GM21717 (cell line): Measurements from ENCODE around the gene MCCD1.

Experiments
- ATAC-seq: cut with Tn5 transposase; IDR thresholded peaks from one replicate; pipeline ENCODE4 v1.9.1; 2021; ENCODE audit warnings: mild to moderate bottlenecking, moderate library complexity; ENCODE audit not compliant: unreplicated experiment

The MCCD1 gene

GRCh38 chr6:31510007-31510406, 18.8 kb upstream of the MCCD1 start:
- ATAC-seq = no peak

GRCh38 chr6:31513456-31514165, 15.2 kb upstream of the MCCD1 start:
- no peak for ATAC-seq

GRCh38 chr6:31521835-31522234, 6.9 kb upstream of the MCCD1 start:
- ATAC-seq = no peak

GRCh38 chr6:31525553-31525931, 3.2 kb upstream of the MCCD1 start:
- no peak for ATAC-seq

GRCh38 chr6:31525932-31526591, 2.7 kb upstream of the MCCD1 start:
- no peak for ATAC-seq

GRCh38 chr6:31528307-31528777, 420 bp upstream of the MCCD1 start:
- no peak for ATAC-seq

GRCh38 chr6:31529329-31530150, 778 bp downstream of the MCCD1 start:
- no peak for ATAC-seq

GRCh38 chr6:31530659-31531058, 1.9 kb downstream of the MCCD1 start:
- ATAC-seq = no peak

- ATAC-seq = no peak
These were observed 2.4 kb downstream of the MCCD1 start for GRCh38 chr6:31531162-31531561.

- ATAC-seq = no peak
These were observed 3.2 kb downstream of the MCCD1 start for GRCh38 chr6:31531771-31532643.

- ATAC-seq = no peak
These were observed 4.1 kb downstream of the MCCD1 start for GRCh38 chr6:31532644-31533454.

- ATAC-seq = no peak
These were observed 4.7 kb downstream of the MCCD1 start for GRCh38 chr6:31533455-31533841.

GRCh38 chr6:31534011-31534410, 5.2 kb downstream of the MCCD1 start:
- no peak for ATAC-seq

GRCh38 chr6:31534521-31535040, 5.8 kb downstream of the MCCD1 start:
- no peak for ATAC-seq

GRCh38 chr6:31535538-31536324, 7.0 kb downstream of the MCCD1 start:
- no peak for ATAC-seq

GRCh38 chr6:31538805-31539400, 10.1 kb downstream of the MCCD1 start:
- ATAC-seq = no peak

GRCh38 chr6:31540640-31541039, 11.9 kb downstream of the MCCD1 start:
- ATAC-seq = no peak

GRCh38 chr6:31541059-31541657, 12.4 kb downstream of the MCCD1 start:
- no peak for ATAC-seq
